SJSA1 (cell line): ENCODE measurements around the gene SMYD3. TPM values are rescaled to one million over a fixed set of nuclear protein-coding genes. Genes with fewer than 3 reads are reported as not detected.

Source experiments
- DNase-seq, 2 experiments: peaks; one replicate each; pipeline ENCODE4 v3.0.0-alpha.2; 2015 to 2020; ENCODE audit warnings: low spot score in 2 of 2, low read depth in 1 of 2
- H3K27ac ChIP-seq: fragments of 250-450 bp; sonication (Bioruptor Pico); 2 replicates; pipeline ENCODE4 v1.5.1; 2020; ENCODE audit warnings: mild to moderate bottlenecking, moderate library complexity
- H3K27me3 ChIP-seq: fragments of 250-450 bp; sonication (Bioruptor Pico); replicated peaks from 2 replicates; pipeline ENCODE4 v1.5.1; 2020; ENCODE audit warnings: mild to moderate bottlenecking, moderate library complexity
- H3K36me3 ChIP-seq: fragments of 250-450 bp; sonication (Bioruptor Pico); 2 replicates; pipeline ENCODE4 v1.5.1; 2020; ENCODE audit warnings: mild to moderate bottlenecking
- H3K4me1 ChIP-seq: fragments of 250-450 bp; sonication (Bioruptor Pico); replicated peaks from 2 replicates; pipeline ENCODE4 v1.6.1; 2021; ENCODE audit warnings: mild to moderate bottlenecking
- H3K4me3 ChIP-seq: fragments of 250-450 bp; sonication (Bioruptor Pico); 2 replicates; pipeline ENCODE4 v1.5.1; 2020; ENCODE audit warnings: mild to moderate bottlenecking
- H3K9me3 ChIP-seq: fragments of 250-450 bp; sonication (Bioruptor Pico); replicated peaks from 2 replicates; pipeline ENCODE4 v1.5.1; 2020; ENCODE audit warnings: mild to moderate bottlenecking
- total RNA-seq: library from RNA; depleted of rRNA; stranded (reverse); fragments of >200 nt; shearing (Covaris generic); gene quantifications from 2 replicates; pipeline ENCODE4 v1.2.3, GENCODE V29; 2014

SMYD3 gene
- total RNA-seq, 1 experiment from 2014 or later: 38.5 TPM

DNA sequence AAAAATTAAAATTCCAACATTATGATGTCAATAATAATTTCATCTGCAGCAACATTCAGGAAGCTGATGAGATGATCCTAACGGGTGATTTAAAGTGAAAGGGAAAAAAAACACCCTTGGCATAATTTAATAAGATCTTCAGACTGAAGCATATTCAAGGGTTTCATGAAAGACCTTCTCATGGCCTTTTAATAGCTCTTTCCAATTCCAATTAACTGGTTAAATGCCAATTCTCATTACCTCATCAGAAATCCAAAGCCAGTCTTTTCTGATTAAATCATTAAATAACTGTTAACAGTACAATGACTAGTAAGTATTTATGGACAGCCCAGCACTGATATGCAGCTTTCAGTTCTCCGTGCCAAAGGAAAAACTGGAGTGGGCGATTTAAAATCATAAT is 407.5 kb downstream of the SMYD3 start:
- no peaks in the 10 kb centered on the region for H3K4me1 ChIP-seq
- no peak for DNase-seq
- H3K9me3 ChIP-seq: no peaks in the 10 kb centered on the region
- H3K27me3 ChIP-seq: no peaks in the 10 kb centered on the region
- no peak overlapping the region for H3K4me3 ChIP-seq
- H3K36me3 ChIP-seq: no peaks in the 10 kb centered on the region
- no peak overlapping the region for H3K27ac ChIP-seq

GRCh38 chr1:246096356-246096755 is 410.7 kb downstream of the SMYD3 start:
- Histone ChIP-seq H3K4me1 (no peaks in the 10 kb centered on the region), H3K9me3 (no peaks in the 10 kb centered on the region), H3K36me3 (no peaks in the 10 kb centered on the region), H3K4me3 (no peak overlapping the region), H3K27ac (no peak overlapping the region), H3K27me3 (no peaks in the 10 kb centered on the region)
- no peak for DNase-seq

GRCh38 chr1:246095443-246095842 is 411.6 kb downstream of the SMYD3 start:
- no peak for DNase-seq
- Histone ChIP-seq H3K9me3 (no peaks in the 10 kb centered on the region), H3K4me1 (no peaks in the 10 kb centered on the region), H3K4me3 (no peak overlapping the region), H3K27me3 (no peaks in the 10 kb centered on the region), H3K36me3 (no peaks in the 10 kb centered on the region), H3K27ac (no peak overlapping the region)

GRCh38 chr1:246093230-246093629 is 413.8 kb downstream of the SMYD3 start:
- no peak overlapping the region for H3K4me3 ChIP-seq
- no peaks in the 10 kb centered on the region for H3K36me3 ChIP-seq
- H3K27me3 ChIP-seq: no peaks in the 10 kb centered on the region
- H3K9me3 ChIP-seq: no peaks in the 10 kb centered on the region
- DNase-seq: no peak
- no peak overlapping the region for H3K27ac ChIP-seq
- no peaks in the 10 kb centered on the region for H3K4me1 ChIP-seq

DNA sequence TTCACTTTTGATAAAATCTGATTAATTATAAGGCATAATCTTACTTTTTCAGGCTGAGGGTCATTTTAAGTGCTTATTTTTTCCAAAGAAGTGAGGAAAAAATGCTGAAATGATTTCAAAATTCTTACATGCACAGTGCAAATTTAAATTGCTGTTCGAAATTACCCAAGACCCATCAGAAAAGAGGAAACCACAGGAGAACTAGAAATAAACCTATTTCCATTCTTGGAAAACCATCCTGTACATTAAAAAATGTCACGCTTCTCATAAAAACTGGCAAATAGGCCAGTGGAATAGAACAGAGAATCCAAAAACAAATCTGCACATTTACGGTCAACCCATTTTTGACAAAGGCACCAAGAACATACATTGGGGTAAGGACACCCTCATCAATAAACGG is 414.9 kb downstream of the SMYD3 start:
- Histone ChIP-seq H3K4me1 (no peaks in the 10 kb centered on the region), H3K36me3 (no peaks in the 10 kb centered on the region), H3K27me3 (no peaks in the 10 kb centered on the region), H3K27ac (no peak overlapping the region), H3K9me3 (no peaks in the 10 kb centered on the region), H3K4me3 (no peak overlapping the region)
- no peak for DNase-seq

DNA sequence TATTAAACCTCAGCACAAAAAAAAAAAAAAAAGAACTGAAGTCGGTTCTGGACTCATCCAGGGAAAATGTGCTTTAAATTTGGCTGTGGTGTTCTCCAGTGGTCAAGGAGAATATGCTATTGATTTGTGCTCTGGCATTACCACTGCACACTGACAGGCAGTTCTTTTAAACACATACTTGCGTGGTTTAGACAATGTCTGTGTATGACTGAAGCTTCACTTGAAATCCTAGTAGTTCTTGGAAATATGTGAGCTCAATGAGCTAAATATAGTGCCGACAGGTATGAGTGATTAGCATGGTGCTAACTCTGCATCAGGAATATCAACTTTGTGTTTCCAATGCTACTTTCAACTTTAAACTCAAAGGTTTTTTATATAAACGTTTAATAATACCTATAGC is 415.6 kb downstream of the SMYD3 start:
- H3K9me3 ChIP-seq: no peaks in the 10 kb centered on the region
- H3K4me1 ChIP-seq: no peaks in the 10 kb centered on the region
- no peaks in the 10 kb centered on the region for H3K27me3 ChIP-seq
- H3K4me3 ChIP-seq: no peak overlapping the region
- no peak for DNase-seq
- no peaks in the 10 kb centered on the region for H3K36me3 ChIP-seq
- H3K27ac ChIP-seq: no peak overlapping the region

DNA sequence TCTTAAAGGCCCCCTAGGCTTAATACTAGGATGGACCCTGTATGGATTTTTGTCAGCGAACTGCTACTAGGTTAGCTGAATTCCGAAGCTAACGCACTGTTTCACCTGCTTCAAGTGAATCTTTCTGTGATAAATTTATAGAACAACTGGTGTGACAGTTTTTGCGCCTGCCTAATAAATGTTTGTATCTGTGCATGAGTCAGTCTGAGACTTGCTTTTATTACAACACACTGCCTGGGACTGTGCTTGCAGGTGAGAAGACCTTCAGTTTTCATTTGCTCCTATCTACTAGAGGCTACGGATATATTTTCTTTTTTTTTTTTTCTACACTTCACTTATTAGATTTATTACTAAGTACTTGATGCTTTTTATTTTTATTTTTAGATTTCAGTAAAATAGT is 420.9 kb downstream of the SMYD3 start:
- Histone ChIP-seq H3K36me3 (no peaks in the 10 kb centered on the region), H3K4me1 (no peaks in the 10 kb centered on the region), H3K9me3 (peaks cover 2% of the 10 kb centered on the region; the same call in 1 of the 2 replicates), H3K27ac (no peak overlapping the region), H3K27me3 (no peaks in the 10 kb centered on the region), H3K4me3 (no peak overlapping the region)
- DNase-seq: no peak

DNA sequence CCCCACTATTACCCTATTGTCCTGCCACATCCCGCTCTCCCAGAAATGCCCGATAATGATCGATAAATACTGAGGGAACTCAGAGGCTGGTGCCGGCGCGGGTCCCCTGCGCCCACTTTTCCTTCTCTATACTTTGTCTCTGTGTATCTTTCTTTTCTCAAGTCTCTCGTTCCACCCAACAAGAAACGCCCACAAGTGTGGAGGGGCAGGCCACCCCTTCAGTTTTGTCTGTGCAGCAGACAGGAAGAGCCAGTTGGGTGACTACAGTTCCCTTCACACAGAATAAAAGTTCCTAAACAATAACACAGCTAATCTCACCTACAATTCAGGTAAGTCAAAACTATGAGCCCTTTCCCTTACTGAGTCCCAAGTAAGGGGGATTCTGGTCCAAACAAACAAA is 423.7 kb downstream of the SMYD3 start:
- H3K27ac ChIP-seq: no peak overlapping the region
- no peaks in the 10 kb centered on the region for H3K36me3 ChIP-seq
- H3K9me3 ChIP-seq: peaks cover 2% of the 10 kb centered on the region; the same call in 1 of the 2 replicates
- H3K4me3 ChIP-seq: no peak overlapping the region
- no peak for DNase-seq
- no peaks in the 10 kb centered on the region for H3K4me1 ChIP-seq
- no peaks in the 10 kb centered on the region for H3K27me3 ChIP-seq

- Histone ChIP-seq H3K4me1 (no peaks in the 10 kb centered on the region), H3K27me3 (no peaks in the 10 kb centered on the region), H3K4me3 (no peak overlapping the region), H3K36me3 (no peaks in the 10 kb centered on the region), H3K27ac (no peak overlapping the region), H3K9me3 (peaks cover 2% of the 10 kb centered on the region; the same call in 1 of the 2 replicates)
- no peak for DNase-seq
These were observed 425.0 kb downstream of the SMYD3 start for GRCh38 chr1:246081856-246082668.

DNA sequence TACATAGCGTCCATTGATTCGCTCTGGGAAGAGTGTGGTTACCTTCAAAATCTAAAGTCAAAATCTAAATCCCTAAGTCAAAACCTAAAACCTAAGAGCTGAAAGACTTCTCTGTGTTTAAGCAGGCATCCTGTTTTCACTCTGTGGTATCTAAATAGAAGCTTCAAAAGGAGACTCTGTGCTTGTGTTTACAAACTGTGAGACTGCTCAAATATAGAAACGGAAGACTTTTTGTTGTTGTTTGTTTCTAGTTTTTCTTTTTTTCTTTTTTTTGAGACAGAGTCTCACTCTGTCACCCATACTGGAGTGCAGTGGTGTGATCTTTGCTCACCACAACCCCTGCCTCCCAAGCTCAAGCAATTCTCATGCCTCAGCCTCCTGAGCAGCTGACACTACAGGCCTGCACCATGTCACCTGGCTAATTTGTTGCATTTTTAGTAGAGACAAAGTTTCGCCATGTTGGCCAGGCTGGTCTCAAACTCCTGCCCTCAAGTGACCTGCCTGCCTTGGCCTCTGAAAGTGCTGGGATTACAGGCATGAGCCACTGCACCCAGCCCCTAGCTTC is 425.9 kb downstream of the SMYD3 start:
- Histone ChIP-seq H3K9me3 (peaks cover 2% of the 10 kb centered on the region; the same call in 1 of the 2 replicates), H3K36me3 (no peaks in the 10 kb centered on the region), H3K27ac (no peak overlapping the region), H3K4me1 (no peaks in the 10 kb centered on the region), H3K27me3 (no peaks in the 10 kb centered on the region), H3K4me3 (no peak overlapping the region)
- no peak for DNase-seq

GRCh38 chr1:246080031-246080430 is 427.0 kb downstream of the SMYD3 start:
- H3K27me3 ChIP-seq: no peaks in the 10 kb centered on the region
- no peaks in the 10 kb centered on the region for H3K36me3 ChIP-seq
- no peaks in the 10 kb centered on the region for H3K4me1 ChIP-seq
- H3K9me3 ChIP-seq: peaks cover 2% of the 10 kb centered on the region; the same call in 1 of the 2 replicates
- DNase-seq: no peak
- no peak overlapping the region for H3K27ac ChIP-seq
- H3K4me3 ChIP-seq: no peak overlapping the region

GRCh38 chr1:246078888-246079252 is 428.2 kb downstream of the SMYD3 start:
- no peak for DNase-seq

DNA sequence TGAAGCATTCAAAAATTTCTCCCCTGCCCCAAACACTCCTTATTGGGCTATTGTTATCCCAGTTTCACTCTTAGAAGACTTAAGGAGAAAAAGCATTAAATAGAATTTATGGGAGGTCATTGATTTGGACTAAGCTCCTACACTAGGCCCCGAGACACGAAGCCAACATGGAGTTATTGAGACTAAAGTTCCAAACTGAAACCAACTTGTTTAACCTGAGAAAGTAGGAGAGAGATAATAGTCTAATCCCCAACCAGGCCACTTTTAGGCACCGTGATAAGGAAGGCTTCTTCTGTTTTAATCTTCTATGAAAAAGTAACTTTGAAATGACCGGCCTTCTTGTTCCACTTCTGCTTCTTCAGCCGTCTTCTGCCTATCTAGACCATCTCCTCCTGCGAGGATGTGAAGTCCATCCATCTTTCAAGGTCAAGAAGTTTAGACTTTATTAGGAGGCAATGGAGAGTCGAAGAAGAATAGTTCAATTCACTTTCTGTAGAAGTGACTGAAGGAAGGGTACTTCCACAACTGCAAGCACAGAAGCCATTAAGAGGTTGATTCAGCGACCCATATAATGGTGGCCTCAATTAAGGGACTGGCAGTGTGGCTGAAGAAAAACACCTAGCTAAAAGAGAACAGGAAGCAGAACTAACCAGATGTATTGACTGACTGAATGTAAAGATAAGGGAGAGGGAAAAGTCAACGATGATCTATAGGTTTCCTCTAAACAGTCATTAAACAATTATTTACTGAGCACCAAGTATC is 428.8 kb downstream of the SMYD3 start:
- H3K27ac ChIP-seq: no peak overlapping the region
- H3K36me3 ChIP-seq: no peaks in the 10 kb centered on the region
- no peak overlapping the region for H3K4me3 ChIP-seq
- no peaks in the 10 kb centered on the region for H3K4me1 ChIP-seq
- no peak for DNase-seq
- H3K27me3 ChIP-seq: no peaks in the 10 kb centered on the region
- H3K9me3 ChIP-seq: peaks cover 2% of the 10 kb centered on the region; the same call in 1 of the 2 replicates

More at GRCh38 chr1:246078888-246079252, 428.2 kb downstream of the SMYD3 start:
- no peak overlapping the region for H3K27ac ChIP-seq
- no peak overlapping the region for H3K4me3 ChIP-seq
- peaks cover 2% of the 10 kb centered on the region; the same call in 1 of the 2 replicates for H3K9me3 ChIP-seq
- no peaks in the 10 kb centered on the region for H3K27me3 ChIP-seq
- H3K4me1 ChIP-seq: no peaks in the 10 kb centered on the region
- H3K36me3 ChIP-seq: no peaks in the 10 kb centered on the region

DNA sequence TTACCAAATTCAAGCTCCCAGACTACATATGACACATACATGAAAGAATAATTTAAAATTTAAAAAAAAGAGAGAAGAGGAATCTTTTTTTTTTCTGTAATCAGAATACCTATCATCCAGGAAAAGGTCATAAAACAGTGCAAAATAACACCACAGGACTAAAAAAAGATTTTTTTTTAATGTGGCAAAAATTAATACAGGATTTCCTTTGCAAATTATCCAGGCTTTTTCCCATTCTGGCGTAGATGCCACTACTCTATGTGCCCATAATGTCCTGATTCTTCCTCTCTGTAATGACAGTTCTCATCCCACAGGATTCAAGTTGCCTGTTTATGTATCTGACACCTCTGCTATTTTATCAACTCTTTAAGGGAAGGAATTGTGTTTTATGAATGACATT is 429.6 kb downstream of the SMYD3 start:
- Histone ChIP-seq H3K27me3 (no peaks in the 10 kb centered on the region), H3K4me1 (no peaks in the 10 kb centered on the region), H3K9me3 (peaks cover 2% of the 10 kb centered on the region; the same call in 1 of the 2 replicates), H3K36me3 (no peaks in the 10 kb centered on the region), H3K4me3 (no peak overlapping the region), H3K27ac (no peak overlapping the region)
- no peak for DNase-seq
